Measurements from ENCODE around the gene CHEK2.

DNA sequence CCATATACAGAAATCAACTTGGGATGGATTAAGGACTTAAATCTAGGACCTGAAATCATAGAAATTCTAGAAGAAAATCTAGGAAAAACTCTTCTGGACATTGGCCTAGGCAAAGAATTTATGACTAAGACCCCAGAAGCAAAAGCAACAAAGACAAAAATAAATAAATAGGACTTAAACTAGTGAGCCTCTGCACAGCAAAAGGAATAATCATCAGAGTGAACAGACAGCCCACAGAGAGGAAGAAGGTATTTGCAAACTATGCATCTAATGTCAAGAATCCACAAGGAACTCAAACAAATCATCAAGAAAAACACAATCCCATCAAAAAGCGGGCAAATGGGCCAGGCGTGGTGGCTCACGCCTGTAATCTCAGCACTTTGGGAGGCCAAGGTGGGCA, 94.4 kb downstream of the CHEK2 start:
- TF ChIP-seq POLR2A (IDR thresholded peaks at IDR 0.05): no peak
- TF ChIP-seq, protein P1, sequence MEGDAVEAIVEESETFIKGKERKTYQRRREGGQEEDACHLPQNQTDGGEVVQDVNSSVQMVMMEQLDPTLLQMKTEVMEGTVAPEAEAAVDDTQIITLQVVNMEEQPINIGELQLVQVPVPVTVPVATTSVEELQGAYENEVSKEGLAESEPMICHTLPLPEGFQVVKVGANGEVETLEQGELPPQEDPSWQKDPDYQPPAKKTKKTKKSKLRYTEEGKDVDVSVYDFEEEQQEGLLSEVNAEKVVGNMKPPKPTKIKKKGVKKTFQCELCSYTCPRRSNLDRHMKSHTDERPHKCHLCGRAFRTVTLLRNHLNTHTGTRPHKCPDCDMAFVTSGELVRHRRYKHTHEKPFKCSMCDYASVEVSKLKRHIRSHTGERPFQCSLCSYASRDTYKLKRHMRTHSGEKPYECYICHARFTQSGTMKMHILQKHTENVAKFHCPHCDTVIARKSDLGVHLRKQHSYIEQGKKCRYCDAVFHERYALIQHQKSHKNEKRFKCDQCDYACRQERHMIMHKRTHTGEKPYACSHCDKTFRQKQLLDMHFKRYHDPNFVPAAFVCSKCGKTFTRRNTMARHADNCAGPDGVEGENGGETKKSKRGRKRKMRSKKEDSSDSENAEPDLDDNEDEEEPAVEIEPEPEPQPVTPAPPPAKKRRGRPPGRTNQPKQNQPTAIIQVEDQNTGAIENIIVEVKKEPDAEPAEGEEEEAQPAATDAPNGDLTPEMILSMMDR (IDR thresholded peaks at IDR 0.05): no peak

Measured in ovary (tissue), 3 donors.